NB4 (cell line): ENCODE results near the gene STRA6.
A peak's percentile ranks its signal among the peaks of the same experiment; 100 is the strongest.

Experiments used
- DNase-seq: peaks from one replicate; pipeline ENCODE4 v3.0.0; 2010; ENCODE audit warnings: low read depth
- H3K4me3 ChIP-seq: one replicate; pipeline ENCODE4 v1.5.1; 2011; ENCODE audit warnings: mild to moderate bottlenecking, low read depth, low read length, moderate library complexity
- MYC ChIP-seq: IDR thresholded peaks from 2 replicates; pipeline ENCODE4 v1.6.1; 2011; ENCODE audit warnings: low read depth, low read length
- POLR2A ChIP-seq: IDR thresholded peaks from 2 replicates; pipeline ENCODE4 v1.6.1; 2011; ENCODE audit warnings: mild to moderate bottlenecking; ENCODE audit not compliant: insufficient read length; ENCODE audit errors: extremely low read depth
- TF ChIP-seq, protein P1 (sequence below): IDR thresholded peaks from one replicate; pipeline ENCODE4 v1.5.1; 2012; ENCODE audit warnings: low read depth, low read length
- TF ChIP-seq, protein P2 (sequence below): IDR thresholded peaks from 2 replicates; pipeline ENCODE4 v1.6.1; 2011; ENCODE audit warnings: low read depth, low read length

The STRA6 gene

DNA sequence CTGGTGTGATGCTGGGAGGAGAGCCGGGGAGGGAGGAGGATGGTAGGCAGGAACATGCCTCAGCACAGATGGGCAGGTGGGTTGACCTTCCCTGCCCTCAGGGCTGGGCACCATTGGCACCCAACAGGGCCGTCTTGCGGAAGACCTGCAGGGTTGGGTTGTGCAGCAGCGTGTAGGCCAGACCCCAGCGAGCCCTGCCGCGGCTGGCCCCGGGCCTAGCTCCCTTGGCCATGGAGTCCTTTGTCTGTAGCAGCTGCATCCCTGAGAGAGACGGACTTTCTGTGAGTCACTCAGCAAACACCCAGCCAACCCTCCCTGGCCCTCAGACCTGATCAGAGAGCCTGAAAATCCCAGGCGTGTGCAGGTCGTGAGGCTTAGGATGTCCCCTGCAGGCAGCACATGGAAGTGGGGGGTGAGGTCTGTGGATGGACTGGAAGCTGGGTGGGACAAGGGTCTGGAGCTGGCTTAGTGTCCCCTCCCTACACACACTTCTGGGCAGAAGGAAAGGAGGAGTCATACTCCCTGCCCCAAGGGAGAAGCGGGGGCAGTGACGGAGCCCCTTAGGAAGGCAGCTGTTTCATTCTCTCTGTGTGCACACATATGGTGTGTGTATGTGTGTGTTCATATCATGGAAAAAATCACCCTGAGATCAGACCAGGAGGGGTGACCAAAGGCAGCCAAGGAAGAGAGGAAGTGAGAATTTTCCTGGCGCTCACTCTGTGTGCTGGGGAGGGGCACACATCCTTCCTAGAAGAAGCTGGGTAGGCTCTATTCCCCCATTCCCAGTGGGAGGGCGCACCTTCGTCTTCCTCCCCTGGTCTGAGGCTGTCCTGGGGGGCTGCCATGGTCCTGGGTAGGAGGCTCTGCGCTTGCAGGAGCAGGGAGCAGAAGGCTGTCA lies 22.4 kb downstream of the STRA6 start:
- no peak overlapping the region for H3K4me3 ChIP-seq
- no peak for DNase-seq
- TF ChIP-seq, protein P1, sequence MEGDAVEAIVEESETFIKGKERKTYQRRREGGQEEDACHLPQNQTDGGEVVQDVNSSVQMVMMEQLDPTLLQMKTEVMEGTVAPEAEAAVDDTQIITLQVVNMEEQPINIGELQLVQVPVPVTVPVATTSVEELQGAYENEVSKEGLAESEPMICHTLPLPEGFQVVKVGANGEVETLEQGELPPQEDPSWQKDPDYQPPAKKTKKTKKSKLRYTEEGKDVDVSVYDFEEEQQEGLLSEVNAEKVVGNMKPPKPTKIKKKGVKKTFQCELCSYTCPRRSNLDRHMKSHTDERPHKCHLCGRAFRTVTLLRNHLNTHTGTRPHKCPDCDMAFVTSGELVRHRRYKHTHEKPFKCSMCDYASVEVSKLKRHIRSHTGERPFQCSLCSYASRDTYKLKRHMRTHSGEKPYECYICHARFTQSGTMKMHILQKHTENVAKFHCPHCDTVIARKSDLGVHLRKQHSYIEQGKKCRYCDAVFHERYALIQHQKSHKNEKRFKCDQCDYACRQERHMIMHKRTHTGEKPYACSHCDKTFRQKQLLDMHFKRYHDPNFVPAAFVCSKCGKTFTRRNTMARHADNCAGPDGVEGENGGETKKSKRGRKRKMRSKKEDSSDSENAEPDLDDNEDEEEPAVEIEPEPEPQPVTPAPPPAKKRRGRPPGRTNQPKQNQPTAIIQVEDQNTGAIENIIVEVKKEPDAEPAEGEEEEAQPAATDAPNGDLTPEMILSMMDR, result no peak
- TF ChIP-seq MYC (no peak), POLR2A (no peak)
- TF ChIP-seq, protein P2, sequence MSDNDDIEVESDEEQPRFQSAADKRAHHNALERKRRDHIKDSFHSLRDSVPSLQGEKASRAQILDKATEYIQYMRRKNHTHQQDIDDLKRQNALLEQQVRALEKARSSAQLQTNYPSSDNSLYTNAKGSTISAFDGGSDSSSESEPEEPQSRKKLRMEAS, result no peak

DNA sequence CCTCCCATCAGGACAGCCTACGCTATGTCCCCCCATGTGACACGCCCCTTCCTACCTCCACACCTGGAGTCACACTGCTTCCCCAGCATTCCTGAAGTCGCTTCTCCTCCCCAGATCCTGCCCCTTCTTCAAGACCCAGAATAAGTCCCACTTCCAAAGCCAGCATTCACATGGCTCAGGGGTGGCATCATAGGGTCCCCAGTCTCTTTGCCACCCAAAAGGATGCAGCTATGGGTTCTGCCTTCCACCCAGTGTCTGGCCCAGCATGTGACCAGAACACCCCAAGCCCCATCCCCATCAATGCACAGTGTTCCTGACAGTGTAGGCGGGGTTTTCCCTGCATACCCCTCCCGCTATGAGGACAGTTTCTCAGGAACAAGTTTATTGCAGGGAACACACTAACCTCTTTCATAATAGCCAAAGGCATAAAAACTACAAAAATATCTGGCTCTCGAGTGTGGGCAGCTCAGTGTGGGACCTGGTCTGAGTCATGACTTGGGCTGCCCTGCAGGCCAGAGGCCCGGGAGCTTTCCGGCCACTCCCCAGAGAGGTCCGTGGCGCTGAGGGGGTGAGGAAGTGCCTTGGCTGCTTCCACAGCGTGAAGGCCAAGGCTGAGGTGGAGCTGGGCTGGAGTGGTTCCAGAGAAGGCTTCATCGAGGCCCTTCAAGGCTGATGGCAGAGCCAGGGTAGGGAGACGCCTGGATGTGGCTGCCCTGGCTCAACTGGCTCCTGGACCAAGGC lies 23.3 kb downstream of the STRA6 start:
- peak; percentile 70 for DNase-seq
- no peak overlapping the region for H3K4me3 ChIP-seq
- TF ChIP-seq POLR2A (no peak), MYC (no peak)
- TF ChIP-seq, protein P2, result no peak
- TF ChIP-seq, protein P1, result no peak

DNA sequence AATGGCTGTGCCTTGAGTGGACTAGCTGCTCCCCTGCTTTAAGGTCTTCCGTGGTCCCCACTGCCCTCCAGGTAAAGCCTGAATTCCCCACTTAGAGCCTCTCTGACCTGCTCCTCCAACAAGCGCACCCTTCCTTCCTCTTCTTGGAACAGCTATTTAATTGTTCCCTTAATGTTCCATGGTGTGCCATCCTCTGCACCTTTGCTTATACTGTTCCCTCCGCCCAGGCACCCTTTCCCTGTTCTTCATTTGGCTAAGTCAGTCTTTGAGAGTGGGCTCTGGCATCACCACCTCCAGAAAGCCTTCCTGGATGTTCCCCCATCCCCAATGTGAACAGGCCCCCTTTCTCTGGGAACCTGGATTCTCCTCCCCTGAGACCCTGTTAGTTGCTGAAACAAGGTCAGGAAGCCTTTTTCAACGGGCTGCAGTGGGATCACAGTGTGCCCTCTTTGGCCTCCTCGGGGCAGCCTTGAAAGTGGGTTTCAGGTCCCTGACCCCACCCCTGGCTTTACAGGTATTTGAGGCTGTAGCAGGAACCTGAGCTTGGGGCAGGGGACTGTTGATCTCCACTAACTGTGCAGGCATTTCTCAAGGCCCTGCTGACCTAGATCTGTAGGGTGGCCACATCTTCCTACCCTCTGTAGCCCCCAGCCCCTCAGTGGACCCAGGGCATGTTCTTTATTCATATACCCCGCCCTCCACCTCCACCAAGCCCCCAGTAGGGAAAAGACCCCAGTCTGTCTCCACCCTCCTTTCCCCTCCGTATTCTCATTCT lies 24.1 kb downstream of the STRA6 start:
- H3K4me3 ChIP-seq, result no peak overlapping the region
- DNase-seq, result no peak
- TF ChIP-seq, protein P2, result no peak
- TF ChIP-seq POLR2A (no peak), MYC (no peak)
- TF ChIP-seq, protein P1, result no peak

DNA sequence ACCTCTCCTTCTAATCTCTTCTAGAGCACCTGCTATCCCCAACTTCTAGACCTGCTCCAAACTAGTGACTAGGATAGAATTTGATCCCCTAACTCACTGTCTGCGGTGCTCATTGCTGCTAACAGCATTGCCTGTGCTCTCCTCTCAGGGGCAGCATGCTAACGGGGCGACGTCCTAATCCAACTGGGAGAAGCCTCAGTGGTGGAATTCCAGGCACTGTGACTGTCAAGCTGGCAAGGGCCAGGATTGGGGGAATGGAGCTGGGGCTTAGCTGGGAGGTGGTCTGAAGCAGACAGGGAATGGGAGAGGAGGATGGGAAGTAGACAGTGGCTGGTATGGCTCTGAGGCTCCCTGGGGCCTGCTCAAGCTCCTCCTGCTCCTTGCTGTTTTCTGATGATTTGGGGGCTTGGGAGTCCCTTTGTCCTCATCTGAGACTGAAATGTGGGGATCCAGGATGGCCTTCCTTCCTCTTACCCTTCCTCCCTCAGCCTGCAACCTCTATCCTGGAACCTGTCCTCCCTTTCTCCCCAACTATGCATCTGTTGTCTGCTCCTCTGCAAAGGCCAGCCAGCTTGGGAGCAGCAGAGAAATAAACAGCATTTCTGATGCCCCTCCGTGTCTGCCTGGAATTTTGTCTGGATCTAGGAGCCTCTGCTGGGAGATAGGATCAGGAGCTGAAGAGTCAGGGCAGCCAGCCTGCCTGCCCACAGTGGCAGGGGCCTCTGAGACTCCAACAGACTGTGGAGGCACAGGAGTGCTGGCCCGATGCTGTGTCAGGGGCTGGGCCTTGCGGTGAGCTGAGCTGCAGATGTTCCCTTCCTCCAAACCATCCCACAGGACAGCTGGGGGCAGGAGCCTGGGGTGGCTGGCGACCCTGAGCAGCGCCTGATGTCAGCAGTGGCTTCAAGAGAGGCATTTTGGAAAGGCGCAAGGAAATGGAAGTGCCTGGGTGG lies 26.0 kb downstream of the STRA6 start:
- H3K4me3 ChIP-seq, result no peak overlapping the region
- DNase-seq, result no peak
- TF ChIP-seq MYC (no peak), POLR2A (no peak)
- TF ChIP-seq, protein P1, result no peak
- TF ChIP-seq, protein P2, result no peak
